Erythroblast (primary cell): ENCODE measurements around the gene GAK.

ENCODE experiments used
- GATA1 ChIP-seq: IDR thresholded peaks from 2 replicates; pipeline ENCODE4 v1.6.1; 2011; ENCODE audit warnings: low read depth, mild to moderate bottlenecking, control low read depth, low read length, moderate library complexity
- POLR2A ChIP-seq: IDR thresholded peaks from 2 replicates; pipeline ENCODE4 v1.6.1; 2011; ENCODE audit warnings: mild to moderate bottlenecking, low read length

DNA sequence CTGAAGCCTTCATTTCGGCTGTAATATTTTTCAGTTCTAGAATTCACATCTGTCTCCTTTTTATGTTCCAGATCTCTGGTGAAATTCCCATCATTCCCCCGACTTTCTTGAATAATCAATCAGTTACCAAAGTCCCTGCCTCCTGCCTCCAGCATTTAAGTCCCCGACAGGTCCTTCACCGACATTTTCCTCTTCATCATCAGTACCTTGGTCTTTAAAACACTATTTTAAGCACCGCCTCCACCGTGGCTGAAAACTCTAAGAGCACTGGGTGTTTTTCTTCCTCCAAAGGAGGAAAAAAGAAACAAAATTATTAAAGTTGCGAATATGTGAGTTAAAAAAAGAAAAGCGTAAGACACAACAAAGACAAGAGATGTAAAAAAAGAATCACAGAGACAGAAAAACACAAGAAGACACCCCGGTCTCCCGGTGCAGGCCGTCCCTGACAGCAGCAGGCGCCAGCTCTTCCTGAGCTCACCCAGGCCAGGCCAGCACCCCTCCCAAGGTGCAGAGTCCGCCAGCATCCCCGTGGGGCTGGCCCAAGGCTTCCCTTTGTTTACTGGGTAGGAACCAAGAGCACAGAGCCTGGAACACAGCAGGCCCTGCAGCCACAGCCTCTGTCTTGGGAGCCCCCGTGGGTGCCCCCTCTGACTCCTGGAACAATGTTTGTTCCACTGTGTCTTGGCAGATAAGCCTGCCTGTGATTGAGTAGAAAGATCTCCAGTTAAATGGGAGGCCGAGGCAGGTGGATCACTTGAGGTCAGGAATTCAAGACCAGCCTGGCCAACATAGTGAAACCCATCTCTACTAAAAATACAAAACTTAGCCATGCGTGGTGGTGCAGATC lies 56.9 kb downstream of the GAK start:
- TF ChIP-seq POLR2A: no peak
- no peak for TF ChIP-seq GATA1
